Adrenal gland (tissue), 12 donors: Measurements from ENCODE around the gene CASP10. TPM values are rescaled to one million over a fixed set of nuclear protein-coding genes. Genes with fewer than 3 reads are reported as not detected.
A peak's percentile ranks its signal among the peaks of the same experiment; 100 is the strongest.
"Not testable (repeated sequence)": the region's sequence is repeated elsewhere in the genome, so short reads cannot be mapped to it uniquely, and the experiment has no call there.

Experiments used
- DNase-seq, 7 donors: peaks; one replicate each; pipeline ENCODE4 v3.0.0-alpha.2; 2019 to 2020
- H3K27ac ChIP-seq, 5 donors: fragments of 200-600 bp; sonication (generic) in 4 of 5; 1 replicate in 3 of 5; 2 replicates in 2 of 5; pipeline versions ENCODE4 v1.5.1 to v1.8.0; 2016 to 2020; ENCODE audit warnings: mild to moderate bottlenecking in 1 of 5
- H3K27me3 ChIP-seq: fragments of 200-600 bp; 2 replicates; pipeline ENCODE4 v1.8.0; 2021
- H3K36me3 ChIP-seq, 2 donors: fragments of 200-600 bp; replicated peaks in 1 of 2; 1 replicate in 1 of 2; 2 replicates in 1 of 2; pipeline versions ENCODE4 v1.5.1 to v1.8.0; 2018 to 2022
- H3K4me1 ChIP-seq, 2 donors: fragments of 200-600 bp; replicated peaks in 1 of 2; 1 replicate in 1 of 2; 2 replicates in 1 of 2; pipeline versions ENCODE4 v1.5.1 to v1.8.0; 2018 to 2021
- H3K4me3 ChIP-seq, 4 donors: fragments of 200-600 bp; sonication (generic) in 3 of 4; one replicate each; pipeline ENCODE4 v1.5.1; 2016 to 2018
- H3K9me3 ChIP-seq, 3 donors: fragments of 200-600 bp; sonication (generic) in 1 of 3; replicated peaks in 1 of 3; 1 replicate in 2 of 3; 2 replicates in 1 of 3; pipeline versions ENCODE4 v1.5.1 to v1.8.0; 2016 to 2021
- POLR2A ChIP-seq, 2 donors: fragments of 450-650 bp; IDR thresholded peaks; one replicate each; pipeline ENCODE4 v1.6.1; 2017; ENCODE audit warnings: antibody characterized with exemption in 2 of 2, mild to moderate bottlenecking in 2 of 2, moderate library complexity in 1 of 2
- WGBS, 4 donors: extraction: QIAGEN DNeasy Blood & Tissue Kit in 2 of 4; methylation state at CpG; one replicate each; pipeline versions ENCODE4 v1.1.5 to v1.1.7; 2013 to 2017; 5-methylcytosine and 5-hydroxymethylcytosine counted together
- intact Hi-C, 2 donors: fragments of 100-400 bp; cut with DNase I; formaldehyde crosslinking; loops; one replicate each; pipeline versions ENCODE4 v1.14.1 to v1.15.0; 2022 to 2023
- polyA plus RNA-seq, 3 donors: library from polyadenylated mRNA; stranded (reverse); fragments of 200-250 nt in 2 of 3; fragments of 350-450 nt in 1 of 3; fragmentation: Illumina TruSeq in 1 of 3; extraction: RNeasy Lipid Tissue Mini Kit (QIAGEN cat#74804) in 1 of 3; gene quantifications; one replicate each; pipeline ENCODE4 v1.2.3, GENCODE V29; 2013 to 2014
- total RNA-seq, 9 donors: library from RNA; depleted of rRNA in 4 of 9; stranded (reverse); fragments of >200 nt in 4 of 9; fragments of 120-200 nt in 1 of 9; fragmentation: NEBNext Ultra II Directional in 1 of 9; extraction: Animal tissue kit (Norgen Biotek cat#: 25700) in 1 of 9; gene quantifications; one replicate each; pipeline versions ENCODE4 v1.1.0 to v1.2.4, GENCODE V29; 2013 to 2023
- TF ChIP-seq, protein P1 (sequence below), 6 experiments: fragments of 450-650 bp in 4 of 6; fragments of 200-600 bp in 2 of 6; sonication (generic) in 1 of 6; IDR thresholded peaks; 1 replicate in 5 of 6; 2 replicates in 1 of 6; pipeline versions ENCODE4 v1.5.1 to v1.8.0; 2016 to 2021; ENCODE audit warnings: antibody characterized with exemption in 6 of 6, mild to moderate bottlenecking in 2 of 6, moderate library complexity in 1 of 6
- donor health status: healthy with polysubstance abuse.
- donor health status: Bipolar disorder and iron deficiency.
- donor health status: DM: yes; HTN: yes; CAD: no.
- donor health status: DM: no; HTN: no; CAD: no.
- donor health status: DM: no; HTN: no; CAD: no.
- donor health status: DM: yes; HTN: yes; CAD: no.

Gene CASP10
- total and polyA plus RNA-seq, 12 donors, result 2.5 to 12.8 (median 5.2) TPM

DNA sequence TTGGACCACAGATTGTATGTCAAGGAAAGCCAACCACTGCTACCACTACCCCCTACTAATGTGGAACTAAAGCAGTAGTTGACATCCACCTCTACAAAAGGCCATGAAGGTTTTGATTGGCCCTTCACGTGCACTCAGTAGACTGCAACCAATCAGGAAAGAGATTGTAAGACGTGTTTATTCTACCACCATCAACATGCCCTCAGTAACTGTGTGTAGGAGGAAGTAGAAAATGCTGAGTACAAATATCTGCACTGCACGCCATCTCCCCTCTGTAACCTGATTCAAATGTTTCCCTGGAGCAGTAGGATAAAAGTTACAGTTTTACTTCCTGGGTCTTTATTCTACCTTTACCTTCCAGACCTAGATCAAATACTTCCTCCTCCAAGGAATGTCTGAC is 2.9 kb upstream of the CASP10 start:
- H3K36me3 ChIP-seq, result no peaks in the 10 kb centered on the region
- 44 to 60% (median 54%) methylated on average over 3 of the region's 3 CpGs for WGBS, 4 donors
- H3K27ac ChIP-seq, result no peak overlapping the region
- intact Hi-C loops, result loop anchor here in 1 of 2 donors (5.0 kb wide), 1 partner anchor 52 kb away; no protein-coding TSS in a partner anchor
- no peaks in the 10 kb centered on the region for H3K27me3 ChIP-seq
- TF ChIP-seq, protein P1, sequence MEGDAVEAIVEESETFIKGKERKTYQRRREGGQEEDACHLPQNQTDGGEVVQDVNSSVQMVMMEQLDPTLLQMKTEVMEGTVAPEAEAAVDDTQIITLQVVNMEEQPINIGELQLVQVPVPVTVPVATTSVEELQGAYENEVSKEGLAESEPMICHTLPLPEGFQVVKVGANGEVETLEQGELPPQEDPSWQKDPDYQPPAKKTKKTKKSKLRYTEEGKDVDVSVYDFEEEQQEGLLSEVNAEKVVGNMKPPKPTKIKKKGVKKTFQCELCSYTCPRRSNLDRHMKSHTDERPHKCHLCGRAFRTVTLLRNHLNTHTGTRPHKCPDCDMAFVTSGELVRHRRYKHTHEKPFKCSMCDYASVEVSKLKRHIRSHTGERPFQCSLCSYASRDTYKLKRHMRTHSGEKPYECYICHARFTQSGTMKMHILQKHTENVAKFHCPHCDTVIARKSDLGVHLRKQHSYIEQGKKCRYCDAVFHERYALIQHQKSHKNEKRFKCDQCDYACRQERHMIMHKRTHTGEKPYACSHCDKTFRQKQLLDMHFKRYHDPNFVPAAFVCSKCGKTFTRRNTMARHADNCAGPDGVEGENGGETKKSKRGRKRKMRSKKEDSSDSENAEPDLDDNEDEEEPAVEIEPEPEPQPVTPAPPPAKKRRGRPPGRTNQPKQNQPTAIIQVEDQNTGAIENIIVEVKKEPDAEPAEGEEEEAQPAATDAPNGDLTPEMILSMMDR (IDR thresholded peaks at IDR 0.05), result no peak
- TF ChIP-seq POLR2A (IDR thresholded peaks at IDR 0.05), result no peak
- DNase-seq, result no peak
- H3K9me3 ChIP-seq, result no peaks in the 10 kb centered on the region
- H3K4me3 ChIP-seq, result no peak overlapping the region
- H3K4me1 ChIP-seq, result peaks cover 0 to 9% of the 10 kb centered on the region in 2 donors

DNA sequence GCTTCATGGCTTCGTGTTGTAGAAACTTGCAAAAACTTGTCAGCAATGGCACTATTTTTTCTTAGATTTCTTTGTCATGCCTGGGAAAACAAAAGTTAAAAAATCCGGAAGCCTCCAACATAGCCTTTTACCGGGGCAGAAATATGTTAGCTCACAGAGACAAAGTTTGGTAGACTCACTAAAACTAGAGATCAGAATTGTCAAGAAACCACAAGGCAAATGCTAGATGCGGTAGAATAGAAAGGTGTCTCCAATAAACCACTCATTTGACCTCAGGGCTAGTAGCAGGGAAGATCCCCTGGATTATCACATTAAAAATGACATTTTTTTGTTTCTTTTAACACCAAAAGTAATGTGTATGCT is 405 bp downstream of the CASP10 start:
- WGBS, 4 donors, result 24 to 36% (median 30%) methylated on average over 4 of the region's 4 CpGs
- Histone ChIP-seq H3K4me1 (peaks cover 0 to 5% of the 10 kb centered on the region in 2 donors), H3K9me3 (no peaks in the 10 kb centered on the region), H3K27me3 (no peaks in the 10 kb centered on the region), H3K27ac (peak overlapping the region in 4 of 5 donors; percentile 28 to 61 (median 40)), H3K36me3 (no peaks in the 10 kb centered on the region), H3K4me3 (peak overlapping the region; percentile 11 to 60 (median 25))
- TF ChIP-seq POLR2A (IDR thresholded peaks at IDR 0.05), result no peak
- DNase-seq, result no peak
- intact Hi-C loops, result loop anchor here in 1 of 2 donors (5.0 kb wide), 1 partner anchor 49 kb away; no protein-coding TSS in a partner anchor

DNA sequence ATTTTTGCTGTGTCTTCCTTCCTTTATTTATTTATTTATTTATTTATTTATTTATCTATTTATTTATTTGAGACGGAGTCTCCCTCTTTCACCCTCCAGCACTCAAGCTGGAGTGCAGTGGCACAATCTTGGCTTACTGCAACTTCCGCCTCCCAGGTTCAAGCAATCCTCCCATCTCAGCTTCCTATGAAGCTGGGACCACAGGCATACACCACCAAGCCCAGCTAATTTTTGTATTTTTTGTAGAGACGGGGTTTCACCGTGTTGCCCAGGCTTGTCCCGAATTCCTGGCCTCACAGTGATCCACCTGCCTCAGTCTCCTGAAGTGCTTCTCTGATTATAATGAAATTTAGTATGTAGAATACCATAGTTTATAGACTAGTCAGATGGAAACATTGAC is 894 bp downstream of the CASP10 start:
- peak overlapping the region in 2 of 4 donors; percentile 23 to 60 for H3K4me3 ChIP-seq
- not testable (repeated sequence) for DNase-seq, H3K36me3 ChIP-seq, H3K4me1 ChIP-seq, H3K27me3 ChIP-seq, H3K9me3 ChIP-seq
- WGBS, 4 donors, result 58 to 67% (median 61%) methylated on average over 5 of the region's 5 CpGs
- intact Hi-C loops, result loop anchor here in 1 of 2 donors (5.0 kb wide), 1 partner anchor 48 kb away; no protein-coding TSS in a partner anchor
- H3K27ac ChIP-seq, result peak overlapping the region in 1 of 5 donors; percentile 42

DNA sequence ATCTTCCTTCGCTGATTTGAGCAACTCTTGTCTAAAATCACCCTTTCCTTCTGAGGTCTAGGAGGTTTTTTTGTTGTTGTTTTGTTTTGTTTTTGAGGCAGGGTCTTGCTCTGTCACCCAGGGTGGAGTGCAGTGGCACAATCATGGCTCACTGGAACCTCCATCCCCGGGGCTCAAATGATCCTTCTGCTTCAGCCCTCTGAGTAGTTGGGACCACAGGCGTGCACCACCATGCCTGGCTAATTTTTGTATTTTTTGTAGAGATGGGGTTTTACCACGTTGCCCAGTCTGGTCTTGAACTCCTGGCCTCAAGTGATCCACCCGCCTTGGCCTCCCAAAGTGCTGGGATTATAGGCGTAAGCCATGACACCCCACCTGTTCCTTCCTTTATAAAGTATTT is 1.3 kb downstream of the CASP10 start:
- not testable (repeated sequence) for H3K27me3 ChIP-seq, H3K36me3 ChIP-seq, H3K4me1 ChIP-seq, H3K9me3 ChIP-seq, H3K27ac ChIP-seq, DNase-seq
- 63 to 75% (median 70%) methylated on average over 6 of the region's 6 CpGs for WGBS, 4 donors
- intact Hi-C loops, result loop anchor here in 1 of 2 donors (5.0 kb wide), 1 partner anchor 48 kb away; no protein-coding TSS in a partner anchor
- peak overlapping the region in 1 of 4 donors; percentile 60 for H3K4me3 ChIP-seq

DNA sequence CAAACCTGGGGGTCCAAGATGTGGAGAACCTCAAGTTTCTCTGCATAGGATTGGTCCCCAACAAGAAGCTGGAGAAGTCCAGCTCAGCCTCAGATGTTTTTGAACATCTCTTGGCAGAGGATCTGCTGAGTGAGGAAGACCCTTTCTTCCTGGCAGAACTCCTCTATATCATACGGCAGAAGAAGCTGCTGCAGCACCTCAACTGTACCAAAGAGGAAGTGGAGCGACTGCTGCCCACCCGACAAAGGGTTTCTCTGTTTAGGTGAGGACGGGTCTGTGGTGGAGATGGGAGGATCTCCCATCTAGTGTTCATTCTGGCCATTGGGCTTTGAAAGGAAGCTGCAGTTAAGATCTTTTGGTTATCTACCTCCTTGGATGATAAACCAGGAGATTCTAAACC is 2.9 kb downstream of the CASP10 start:
- WGBS, 4 donors, result 80 to 85% (median 81%) methylated on average over 4 of the region's 4 CpGs
- peaks cover 0 to 8% of the 10 kb centered on the region in 2 donors for H3K4me1 ChIP-seq
- TF ChIP-seq, protein P1 (IDR thresholded peaks at IDR 0.05), result no peak
- no peak for TF ChIP-seq POLR2A (IDR thresholded peaks at IDR 0.05)
- no peak overlapping the region for H3K27ac ChIP-seq
- H3K27me3 ChIP-seq, result no peaks in the 10 kb centered on the region
- intact Hi-C loops, result no loop called here
- no peaks in the 10 kb centered on the region for H3K9me3 ChIP-seq
- no peak overlapping the region for H3K4me3 ChIP-seq
- no peak for DNase-seq
- no peaks in the 10 kb centered on the region for H3K36me3 ChIP-seq

DNA sequence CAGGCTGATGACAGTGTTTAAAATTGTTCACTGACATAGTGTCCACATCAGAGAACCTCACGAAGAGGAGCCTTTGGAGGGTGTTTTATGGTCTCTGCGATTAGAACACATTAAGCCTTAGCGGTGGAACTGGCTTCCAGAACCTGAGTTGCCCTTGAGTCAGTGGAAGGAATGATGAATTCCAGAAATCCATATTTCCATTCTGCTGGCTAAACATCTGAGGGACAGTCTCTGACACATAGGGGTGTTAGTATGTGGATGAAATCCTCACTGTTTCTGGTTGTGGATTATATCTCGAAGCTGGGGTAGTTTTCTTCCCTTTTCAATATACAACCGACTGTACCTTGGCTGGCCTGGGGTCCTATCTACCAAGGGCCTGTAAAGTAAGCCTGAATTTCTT is 4.0 kb downstream of the CASP10 start:
- TF ChIP-seq, protein P1 (IDR thresholded peaks at IDR 0.05), result no peak
- TF ChIP-seq POLR2A (IDR thresholded peaks at IDR 0.05), result no peak
- WGBS, 4 donors, result 89 to 92% (median 90%) methylated on average over 3 to 5 of the region's 5 CpGs
- no peak for DNase-seq
- no peaks in the 10 kb centered on the region for H3K27me3 ChIP-seq
- no peak overlapping the region for H3K27ac ChIP-seq
- H3K4me1 ChIP-seq, result peaks cover 0 to 20% of the 10 kb centered on the region in 2 donors
- intact Hi-C loops, result no loop called here
- H3K9me3 ChIP-seq, result no peaks in the 10 kb centered on the region
- H3K4me3 ChIP-seq, result no peak overlapping the region
- H3K36me3 ChIP-seq, result no peaks in the 10 kb centered on the region
